Left colon (tissue), 2 donors: ENCODE measurements around the gene GPS2. TPM values are rescaled to one million over a fixed set of nuclear protein-coding genes. Genes with fewer than 3 reads are reported as not detected.

Experiments
- ATAC-seq: fragments of 200-7000 bp; cut with Tn5 transposase; one replicate; pipeline ENCODE4 v1.9.1; 2020; ENCODE audit warnings: mild to moderate bottlenecking, moderate library complexity
- DNase-seq, 2 donors: peaks; one replicate each; pipeline ENCODE4 v3.0.0-alpha.2; 2020
- intact Hi-C, 2 donors: fragments of 100-400 bp; cut with DNase I in 1 of 2; cut with micrococcal nuclease in 1 of 2; formaldehyde crosslinking; loops; one replicate each; pipeline versions ENCODE4 v1.11.2 to v1.14.0; 2022; cut with DNase I, micrococcal nuclease
- total RNA-seq, 2 donors: library from RNA; stranded (reverse); fragmentation: NEBNext Ultra II Directional; extraction: Animal tissue kit (Norgen Biotek cat#: 25700); gene quantifications; one replicate each; pipeline ENCODE4 v1.2.1, GENCODE V29; 2021
- donor health status: DM: no; HTN: no; CAD: no.
- donor health status: DM: yes; HTN: yes; CAD: no.

The GPS2 gene
- total RNA-seq, 2 donors from 2014 or later, result 71.2 to 72.4 TPM

DNA sequence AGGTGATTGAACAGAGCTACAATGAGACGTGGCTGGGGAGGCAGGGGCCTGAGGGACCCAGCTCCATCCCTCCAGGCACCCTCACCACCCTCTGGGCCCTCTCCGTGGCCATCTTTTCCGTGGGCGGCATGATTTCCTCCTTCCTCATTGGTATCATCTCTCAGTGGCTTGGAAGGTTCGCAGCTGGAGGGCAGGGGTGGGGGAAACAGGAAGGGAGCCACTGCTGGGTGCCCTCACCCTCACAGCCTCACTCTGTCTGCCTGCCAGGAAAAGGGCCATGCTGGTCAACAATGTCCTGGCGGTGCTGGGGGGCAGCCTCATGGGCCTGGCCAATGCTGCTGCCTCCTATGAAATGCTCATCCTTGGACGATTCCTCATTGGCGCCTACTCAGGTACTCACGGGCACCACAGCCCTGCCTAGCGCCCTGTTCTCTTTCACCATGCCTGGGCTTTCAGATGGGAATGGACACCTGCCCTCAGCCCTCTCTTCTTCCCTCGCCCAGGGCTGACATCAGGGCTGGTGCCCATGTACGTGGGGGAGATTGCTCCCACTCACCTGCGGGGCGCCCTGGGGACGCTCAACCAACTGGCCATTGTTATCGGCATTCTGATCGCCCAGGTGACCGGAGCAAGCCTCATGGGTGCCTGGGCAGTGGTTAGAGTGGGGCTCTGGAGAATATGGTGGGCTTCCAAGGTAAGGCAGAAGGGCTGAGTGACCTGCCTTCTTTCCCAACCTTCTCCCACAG is 31.5 kb downstream of the GPS2 start:
- no peak for ATAC-seq
- no peak for DNase-seq
- intact Hi-C loops, result no loop called here

DNA sequence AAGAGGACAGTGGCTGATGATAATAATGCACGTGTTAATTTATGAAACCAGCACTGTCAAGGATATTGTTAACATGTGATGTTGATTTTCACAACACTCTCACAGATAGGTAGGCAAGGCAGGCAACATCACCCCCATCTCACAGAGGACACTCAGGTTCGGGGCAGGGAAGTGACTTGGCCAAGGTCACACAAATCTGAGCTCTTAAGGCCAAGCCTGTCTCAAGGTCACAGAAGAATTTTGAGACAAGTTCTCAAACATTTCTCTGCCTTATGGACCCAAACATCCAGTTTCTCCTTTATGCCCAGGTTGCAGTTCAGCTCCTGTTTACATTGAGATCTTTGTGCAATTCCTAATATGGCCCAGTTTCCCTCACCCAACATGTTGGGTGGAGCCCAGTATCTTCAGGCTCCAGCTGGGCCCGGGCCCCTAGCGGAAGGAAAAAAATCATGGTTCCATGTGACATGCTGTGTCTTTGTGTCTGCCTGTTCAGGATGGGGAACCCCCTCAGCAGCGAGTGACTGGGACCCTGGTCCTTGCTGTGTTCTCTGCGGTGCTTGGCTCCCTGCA is 32.3 kb downstream of the GPS2 start:
- no peak for DNase-seq
- intact Hi-C loops, result no loop called here
- ATAC-seq, result no peak

DNA sequence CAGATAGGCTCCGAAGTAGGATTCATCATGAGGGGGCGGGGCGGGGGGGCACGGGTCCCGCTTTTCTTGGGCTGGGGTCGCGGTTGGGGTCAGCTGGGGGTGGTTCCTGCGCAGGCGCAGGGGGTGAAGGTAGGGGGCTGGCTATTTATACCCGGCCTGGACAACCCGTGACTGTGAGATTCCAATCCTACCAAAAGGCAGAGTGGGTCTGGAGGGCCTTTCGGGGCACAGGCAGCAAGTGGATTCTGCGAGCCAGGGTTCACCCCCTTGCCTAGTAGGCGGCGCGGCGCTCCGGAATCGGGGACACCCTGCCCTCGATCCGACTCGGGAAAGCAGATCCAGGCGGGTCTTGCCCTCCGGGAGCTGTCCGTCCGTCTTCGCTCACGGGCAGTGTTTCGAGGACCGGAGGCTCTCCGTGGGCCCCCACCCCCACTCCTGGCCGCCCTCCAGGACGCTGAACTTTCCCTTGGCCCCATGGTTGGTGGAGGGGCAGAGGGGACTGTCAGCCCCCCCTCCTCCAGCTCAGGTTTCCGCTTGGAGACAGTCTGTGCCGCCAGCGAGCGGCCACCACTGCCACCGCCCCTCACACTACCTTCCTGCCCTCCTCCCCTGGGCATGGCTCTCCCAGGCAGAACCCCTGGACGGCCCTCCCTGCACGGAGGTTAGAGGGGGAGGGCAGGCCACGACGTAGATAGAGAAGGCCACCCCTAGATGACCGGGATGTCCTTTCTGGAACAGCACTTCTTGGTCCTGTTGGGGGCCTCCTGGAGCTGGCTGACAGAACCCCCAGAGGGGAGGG is 33.0 kb downstream of the GPS2 start:
- DNase-seq (peak; percentile 55 to 67), ATAC-seq (no peak)
- intact Hi-C loops, result loop anchor here in 1 of 2 donors (2.0 kb wide), 1 partner anchor 13 kb away; the partner anchor contains the start of gene YBX2

DNA sequence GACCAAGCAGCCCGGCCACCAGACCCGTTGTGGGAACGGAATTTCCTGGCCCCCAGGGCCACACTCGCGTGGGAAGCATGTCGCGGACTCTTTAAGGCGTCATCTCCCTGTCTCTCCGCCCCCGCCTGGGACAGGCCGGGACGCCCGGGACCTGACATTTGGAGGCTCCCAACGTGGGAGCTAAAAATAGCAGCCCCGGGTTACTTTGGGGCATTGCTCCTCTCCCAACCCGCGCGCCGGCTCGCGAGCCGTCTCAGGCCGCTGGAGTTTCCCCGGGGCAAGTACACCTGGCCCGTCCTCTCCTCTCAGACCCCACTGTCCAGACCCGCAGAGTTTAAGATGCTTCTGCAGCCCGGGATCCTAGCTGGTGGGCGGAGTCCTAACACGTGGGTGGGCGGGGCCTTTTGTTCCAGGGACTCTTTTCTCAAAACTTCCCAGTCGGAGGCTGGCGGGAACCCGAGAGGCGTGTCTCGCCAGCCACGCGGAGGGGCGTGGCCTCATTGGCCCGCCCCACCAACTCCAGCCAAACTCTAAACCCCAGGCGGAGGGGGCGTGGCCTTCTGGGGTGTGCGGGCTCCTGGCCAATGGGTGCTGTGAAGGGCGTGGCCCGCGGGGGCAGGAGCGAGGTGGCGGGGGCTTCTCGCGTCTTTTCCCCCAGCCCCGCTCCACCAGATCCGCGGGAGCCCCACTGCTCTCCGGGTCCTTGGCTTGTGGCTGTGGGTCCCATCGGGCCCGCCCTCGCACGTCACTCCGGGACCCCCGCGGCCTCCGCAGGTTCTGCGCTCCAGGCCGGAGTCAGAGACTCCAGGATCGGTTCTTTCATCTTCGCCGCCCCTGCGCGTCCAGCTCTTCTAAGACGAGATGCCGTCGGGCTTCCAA is 33.8 kb downstream of the GPS2 start, which contains the start of gene SLC2A4:
Gene SLC2A4 (plus strand): TSS at position 645 of the 879 bp plus-strand sequence. CDS start 217 bp downstream, at position 862.
- intact Hi-C loops, result loop anchor here in 1 of 2 donors (2.0 kb wide), 1 partner anchor 13 kb away; the partner anchor contains the start of gene YBX2
- peak; percentile 83 for ATAC-seq
- DNase-seq, result peak; percentile 96 to 98

DNA sequence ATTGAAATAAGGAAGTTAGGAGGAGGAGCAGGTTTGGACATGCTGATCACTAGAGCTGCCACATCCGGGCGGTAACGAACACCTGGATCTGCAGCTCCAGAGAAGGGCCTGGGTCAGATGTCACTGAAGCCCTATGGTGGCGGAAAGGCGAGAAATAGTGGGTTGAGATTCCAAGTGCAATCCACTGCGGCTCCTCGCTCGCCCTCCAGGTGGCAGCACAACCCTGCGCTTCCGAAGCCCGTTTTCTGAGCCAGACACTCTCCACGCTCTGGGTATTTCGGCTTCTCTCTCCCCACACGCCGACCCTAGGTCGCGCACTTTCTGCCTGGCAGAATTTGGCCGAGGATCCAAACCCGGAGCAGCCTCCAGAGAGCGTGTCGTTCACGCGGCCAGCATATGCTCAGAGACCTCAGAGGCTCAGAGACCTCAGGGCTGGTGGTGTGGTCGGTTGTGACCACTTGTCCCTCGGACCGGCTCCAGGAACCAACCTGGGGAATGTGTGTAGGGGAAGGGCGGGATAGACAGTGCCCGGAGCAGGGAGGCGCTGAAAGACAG is 34.6 kb downstream of the GPS2 start:
- intact Hi-C loops, result loop anchor here in 1 of 2 donors (2.0 kb wide), 1 partner anchor 14 kb away; the partner anchor contains the start of gene YBX2
- ATAC-seq, result peak; percentile 73
- DNase-seq, result peak; percentile 78 to 89

DNA sequence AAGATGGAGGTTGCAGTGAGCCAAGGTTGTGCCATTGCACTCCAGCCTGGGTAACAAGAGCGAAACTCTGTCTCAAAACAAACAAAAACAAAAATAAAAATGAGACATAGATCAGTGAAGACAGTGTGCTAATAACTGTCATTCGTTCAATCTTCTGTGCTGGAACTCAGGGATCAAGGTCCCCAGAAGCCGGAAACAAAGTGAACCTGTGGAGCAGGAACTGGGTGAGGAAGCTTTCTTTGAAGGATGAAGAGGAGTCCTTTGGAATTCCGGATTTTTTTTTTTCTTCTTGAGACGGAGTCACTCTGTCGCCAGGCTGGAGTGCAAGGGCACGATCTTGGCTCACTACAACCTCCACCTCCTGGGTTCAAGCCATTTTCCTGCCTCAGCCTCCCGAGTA is 35.7 kb downstream of the GPS2 start:
- intact Hi-C loops, result no loop called here
- ATAC-seq (peak; percentile 51), DNase-seq (peak; percentile 27 to 50)

DNA sequence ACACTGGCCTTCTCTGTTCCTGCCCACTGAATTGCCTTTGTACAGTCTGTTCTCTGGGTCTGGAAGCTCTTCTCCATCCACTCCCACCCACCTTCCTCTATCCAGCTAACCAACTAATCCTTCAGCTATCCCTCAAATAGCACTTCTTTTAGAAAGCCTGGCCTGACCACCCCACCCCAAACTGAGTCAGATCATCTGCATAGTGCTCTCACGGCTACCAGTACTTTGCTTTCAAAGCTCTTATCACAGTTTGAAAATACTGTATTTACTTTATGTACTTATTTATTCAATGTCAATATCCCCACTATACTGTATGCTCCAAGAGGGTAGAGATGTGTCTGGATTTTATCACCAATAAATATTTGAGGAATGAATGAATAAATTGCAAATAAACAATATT is 48.4 kb downstream of the GPS2 start:
- ATAC-seq, result no peak
- no peak for DNase-seq
- intact Hi-C loops, result no loop called here

DNA sequence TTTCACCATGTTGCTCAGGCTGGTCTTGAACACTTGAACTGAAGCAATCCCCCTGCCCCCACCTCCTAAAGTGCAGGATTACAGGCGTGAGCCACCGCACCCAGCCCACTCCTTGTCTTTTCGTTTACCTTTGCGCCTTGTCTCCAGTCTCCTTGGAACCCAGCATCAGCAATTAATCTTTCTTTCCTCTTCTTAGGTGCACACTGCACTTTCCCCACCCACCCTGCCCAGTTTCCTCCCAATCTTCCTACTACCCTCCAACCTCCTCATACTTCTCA is 51.4 kb downstream of the GPS2 start:
- intact Hi-C loops, result no loop called here
- peak; percentile 68 to 75 for DNase-seq
- peak; percentile 22 for ATAC-seq

DNA sequence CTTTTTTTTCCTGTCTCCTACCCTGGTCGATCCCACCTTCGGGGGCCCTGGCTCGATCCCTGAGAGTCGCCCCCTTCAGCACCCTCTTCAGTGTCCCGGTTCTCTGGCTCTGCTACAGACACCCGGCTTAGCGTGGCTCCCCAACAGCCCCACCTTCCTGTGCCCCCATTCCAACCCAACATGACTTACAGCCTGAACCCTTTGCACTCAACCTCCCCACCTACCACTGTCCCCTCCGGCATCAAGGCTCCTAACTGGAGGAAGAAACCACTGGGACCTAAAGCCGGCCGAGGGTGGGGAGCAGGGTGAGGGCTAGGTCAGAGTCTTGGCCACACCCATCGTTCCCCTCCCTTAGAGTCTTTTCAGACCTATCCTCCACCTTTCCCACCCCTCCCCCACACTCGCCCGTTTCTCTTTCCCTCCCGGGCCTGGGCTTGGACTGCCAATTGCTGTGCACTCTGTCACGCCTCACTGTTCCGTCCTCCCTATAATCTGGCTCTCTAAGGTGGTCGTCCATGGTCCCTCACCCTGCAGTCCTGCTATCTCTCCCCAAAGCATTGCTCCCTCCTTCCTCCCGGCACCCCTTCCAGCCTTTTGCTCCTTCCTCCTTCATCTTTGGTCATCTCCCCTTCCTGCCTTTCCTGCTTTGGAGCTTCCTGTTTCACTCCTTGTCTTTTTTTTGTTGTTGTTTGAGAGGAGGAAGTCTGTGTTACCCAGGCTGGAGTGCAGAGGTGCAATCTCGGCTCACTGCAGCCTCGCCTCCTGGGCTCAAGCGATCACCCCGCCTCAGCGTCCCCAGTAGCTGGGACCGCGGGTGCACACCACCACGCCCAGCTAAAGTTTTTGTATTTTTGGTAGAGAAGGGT is 52.0 kb downstream of the GPS2 start:
- intact Hi-C loops, result no loop called here
- ATAC-seq (peak; percentile 56), DNase-seq (peak; percentile 96 to 97)

Other genes starting within 250 kb of the GPS2 start
- 1 to 10 TPM; 4.2 to 7.6 TPM for gene CLEC10A, start 235.1 kb downstream of the GPS2 start, total RNA-seq
- gene ASGR2, start 200.5 kb downstream of the GPS2 start, total RNA-seq, result under 1 TPM in 1 of 2 donors, not detected in 1; 0.25 TPM
- gene ASGR1, start 136.0 kb downstream of the GPS2 start, total RNA-seq, result under 1 TPM; 0.37 to 0.42 TPM
- 1 to 10 TPM; 4.0 to 7.3 TPM for gene DLG4, start 95.5 kb downstream of the GPS2 start, total RNA-seq
- gene ACADVL, start 95.4 kb downstream of the GPS2 start, total RNA-seq, result 1,000 to 10,000 TPM in 1 of 2 donors, 100 to 1,000 TPM in 1; 784 to 1,134 TPM
- gene DVL2, start 80.8 kb downstream of the GPS2 start, total RNA-seq, result 10 to 100 TPM; 30.9 to 34.9 TPM
- gene PHF23, start 75.9 kb downstream of the GPS2 start, total RNA-seq, result 10 to 100 TPM; 33.9 to 44.1 TPM
- gene GABARAP, start 72.9 kb downstream of the GPS2 start, total RNA-seq, result 100 to 1,000 TPM; 431 to 505 TPM
- 100 to 1,000 TPM; 108 to 117 TPM for gene CTDNEP1, start 63.6 kb downstream of the GPS2 start, total RNA-seq
- 10 to 100 TPM; 42.4 to 55.4 TPM for gene ELP5, start 63.1 kb downstream of the GPS2 start, total RNA-seq
- gene CLDN7, start 52.9 kb downstream of the GPS2 start, total RNA-seq, result 1,000 to 10,000 TPM in 1 of 2 donors, 100 to 1,000 TPM in 1; 997 to 1,004 TPM
- gene SLC2A4, start 33.6 kb downstream of the GPS2 start, total RNA-seq, result 1 to 10 TPM; 1.4 to 9.7 TPM
- 10 to 100 TPM; 19.7 to 23.6 TPM for gene YBX2, start 20.7 kb downstream of the GPS2 start, total RNA-seq
- gene EIF5A, start 7.7 kb downstream of the GPS2 start, total RNA-seq, result 100 to 1,000 TPM; 330 to 413 TPM
- gene NEURL4, start 14.0 kb upstream of the GPS2 start, total RNA-seq, result 10 to 100 TPM; 32.7 to 44.5 TPM
- gene ACAP1, start 21.2 kb upstream of the GPS2 start, total RNA-seq, result 1 to 10 TPM; 4.1 to 9.0 TPM
- gene KCTD11, start 36.8 kb upstream of the GPS2 start, total RNA-seq, result 10 to 100 TPM in 1 of 2 donors, 1 to 10 TPM in 1; 9.4 to 10.1 TPM
- not detected for gene TMEM95, start 39.8 kb upstream of the GPS2 start, total RNA-seq
- 10 to 100 TPM; 22.2 to 24.9 TPM for gene TNK1, start 65.7 kb upstream of the GPS2 start, total RNA-seq
- 10 to 100 TPM in 1 of 2 donors, 1 to 10 TPM in 1; 8.9 to 10.2 TPM for gene PLSCR3, start 79.2 kb upstream of the GPS2 start, total RNA-seq
- 10 to 100 TPM; 70.8 to 81.0 TPM for gene TMEM256, start 88.7 kb upstream of the GPS2 start, total RNA-seq
- 1 to 10 TPM; 2.7 to 6.6 TPM for gene NLGN2, start 92.5 kb upstream of the GPS2 start, total RNA-seq
- gene SPEM1, start 105.0 kb upstream of the GPS2 start, total RNA-seq, result not detected
- not detected for gene SPEM2, start 110.3 kb upstream of the GPS2 start, total RNA-seq
- not detected for gene SPEM3, start 113.5 kb upstream of the GPS2 start, total RNA-seq
- gene TMEM102, start 120.1 kb upstream of the GPS2 start, total RNA-seq, result 10 to 100 TPM; 19.3 to 20.5 TPM
- 1 to 10 TPM; 1.2 to 2.3 TPM for gene FGF11, start 124.2 kb upstream of the GPS2 start, total RNA-seq
- 10 to 100 TPM in 1 of 2 donors, 1 to 10 TPM in 1; 9.6 to 10.7 TPM for gene CHRNB1, start 129.7 kb upstream of the GPS2 start, total RNA-seq
- gene ZBTB4, start 164.3 kb upstream of the GPS2 start, total RNA-seq, result 10 to 100 TPM; 17.5 to 25.0 TPM
- not detected for gene SLC35G6, start 166.1 kb upstream of the GPS2 start, total RNA-seq
- 10 to 100 TPM; 83.8 to 100.0 TPM for gene POLR2A, start 169.0 kb upstream of the GPS2 start, total RNA-seq
- gene TNFSF12, start 233.7 kb upstream of the GPS2 start, total RNA-seq, result 10 to 100 TPM in 1 of 2 donors, 1 to 10 TPM in 1; 9.8 to 17.3 TPM
- 100 to 1,000 TPM in 1 of 2 donors, 10 to 100 TPM in 1; 77.2 to 121 TPM for gene TNFSF13, start 243.4 kb upstream of the GPS2 start, total RNA-seq
- 10 to 100 TPM; 30.9 to 34.1 TPM for gene SENP3, start 246.6 kb upstream of the GPS2 start, total RNA-seq